B cell (primary cell): Measurements from ENCODE around the gene AGXT. TPM values are rescaled to one million over a fixed set of nuclear protein-coding genes. Genes with fewer than 3 reads are reported as not detected.

Experiments used
- ATAC-seq: fragments of 200-7000 bp; cut with Tn5 transposase; one replicate; pipeline ENCODE4 v1.10.0; 2021; ENCODE audit warnings: low read depth, mild to moderate bottlenecking, moderate number of reproducible peaks, moderate library complexity
- CTCF ChIA-PET: fragments of 350-600 bp; sonication (Branson Sonifier 250); formaldehyde crosslinking; loops from one replicate; lab custom pipeline; 2021; ENCODE audit warnings: antibody characterized with exemption, inconsistent platforms; lab: Charles Lee
- POLR2A ChIA-PET: fragments of 350-600 bp; sonication (Branson Sonifier 250); formaldehyde crosslinking; loops from one replicate; lab custom pipeline; 2021; ENCODE audit warnings: antibody characterized with exemption; lab: Charles Lee
- DNase-seq: peaks from one replicate; pipeline ENCODE4 v3.0.0; 2013
- H2AFZ ChIP-seq: 2 replicates; pipeline ENCODE4 v1.6.1; 2012; ENCODE audit warnings: mild to moderate bottlenecking, low read depth, low read length; ENCODE audit not compliant: insufficient read depth, poor library complexity, severe bottlenecking
- H3K27ac ChIP-seq, 2 donors: 1 replicate in 1 of 2; 2 replicates in 1 of 2; pipeline ENCODE4 v1.5.1; 2012 to 2013; ENCODE audit warnings: low read length in 2 of 2, mild to moderate bottlenecking in 2 of 2, moderate library complexity in 1 of 2
- H3K27me3 ChIP-seq, 4 experiments: fragments of 200-600 bp in 1 of 4; sonication (generic) in 1 of 4; replicated peaks in 1 of 4; 1 replicate in 2 of 4; 2 replicates in 2 of 4; pipeline versions ENCODE4 v1.6.1 to v1.7.0; 2013 to 2016; ENCODE audit warnings: low read length in 3 of 4, mild to moderate bottlenecking in 2 of 4, mixed read lengths in 1 of 4, moderate library complexity in 1 of 4; ENCODE audit not compliant: insufficient read depth in 4 of 4, control insufficient read depth in 3 of 4; ENCODE audit errors: control extremely low read depth in 1 of 4
- H3K36me3 ChIP-seq, 2 experiments: replicated peaks in 1 of 2; 1 replicate in 1 of 2; 2 replicates in 1 of 2; pipeline versions ENCODE4 v1.6.1 to v1.7.1; 2013; ENCODE audit warnings: low read length in 1 of 2; ENCODE audit not compliant: insufficient read depth in 2 of 2, control insufficient read depth in 1 of 2; ENCODE audit errors: control extremely low read depth in 1 of 2, extremely low read depth in 1 of 2
- H3K4me1 ChIP-seq, 2 donors: fragments of 200-600 bp in 1 of 2; sonication (generic) in 1 of 2; 1 replicate in 1 of 2; 2 replicates in 1 of 2; pipeline versions ENCODE4 v1.5.1 to v1.6.1; 2013 to 2017; ENCODE audit warnings: low read length in 2 of 2; ENCODE audit not compliant: control insufficient read depth in 2 of 2, insufficient read depth in 2 of 2
- H3K4me2 ChIP-seq: replicated peaks from 2 replicates; pipeline ENCODE3; 2012; ENCODE audit warnings: mild to moderate bottlenecking, low read depth, low read length; ENCODE audit not compliant: poor library complexity, severe bottlenecking
- H3K4me3 ChIP-seq, 5 experiments: fragments of 200-600 bp in 1 of 5; sonication (generic) in 1 of 5; 1 replicate in 3 of 5; 2 replicates in 2 of 5; pipeline versions ENCODE4 v1.5.1 to v1.7.0; 2011 to 2016; ENCODE audit warnings: low read length in 4 of 5, mild to moderate bottlenecking in 4 of 5, low read depth in 2 of 5, control low read depth in 1 of 5, moderate library complexity in 1 of 5; ENCODE audit not compliant: insufficient read depth in 1 of 5; ENCODE audit errors: control extremely low read depth in 1 of 5, extremely low read depth in 1 of 5
- H3K79me2 ChIP-seq: fragments of 200-600 bp; sonication (generic); one replicate; pipeline ENCODE4 v1.6.0; 2016; ENCODE audit warnings: low read length; ENCODE audit not compliant: control insufficient read depth, insufficient read depth
- H3K9ac ChIP-seq: fragments of 200-600 bp; sonication (generic); 2 replicates; pipeline ENCODE4 v1.6.1; 2017; ENCODE audit warnings: mild to moderate bottlenecking, low read length, moderate library complexity
- H3K9me3 ChIP-seq, 3 donors: one replicate each; pipeline versions ENCODE4 v1.6.1 to v1.7.1; 2013; ENCODE audit warnings: low read length in 2 of 3; ENCODE audit not compliant: control insufficient read depth in 2 of 3, insufficient read depth in 1 of 3; ENCODE audit errors: control extremely low read depth in 1 of 3
- H4K20me1 ChIP-seq: 2 replicates; pipeline ENCODE4 v1.6.0; 2012; ENCODE audit warnings: mild to moderate bottlenecking, low read length; ENCODE audit not compliant: insufficient read depth, control insufficient read depth, poor library complexity, severe bottlenecking
- H3K27ac Mint-ChIP-seq: one replicate; pipeline ENCODE4 v1.8.0; 2021; ENCODE audit warnings: mixed read lengths
- H3K27me3 Mint-ChIP-seq: one replicate; pipeline ENCODE4 v1.8.0; 2021; ENCODE audit warnings: mixed read lengths
- H3K4me1 Mint-ChIP-seq: one replicate; pipeline ENCODE4 v1.8.0; 2021; ENCODE audit warnings: mixed read lengths
- H3K4me3 Mint-ChIP-seq: one replicate; pipeline ENCODE4 v1.8.0; 2021; ENCODE audit warnings: mixed read lengths
- H3K9me3 Mint-ChIP-seq: one replicate; pipeline ENCODE4 v1.8.0; 2022; ENCODE audit warnings: mixed read lengths; ENCODE audit not compliant: insufficient read depth
- EZH2 ChIP-seq: IDR thresholded peaks from 2 replicates; pipeline ENCODE4 v1.6.1; 2012; ENCODE audit warnings: borderline replicate concordance, low read depth, mild to moderate bottlenecking, moderate library complexity, low read length; ENCODE audit not compliant: insufficient read depth, poor library complexity, severe bottlenecking
- WGBS: methylation state at CpG from one replicate; pipeline ENCODE4 v1.1.5; 2013; ENCODE audit warnings: missing lambda C conversion rate; ENCODE audit not compliant: insufficient coverage; 5-methylcytosine and 5-hydroxymethylcytosine counted together
- intact Hi-C: fragments of 100-400 bp; cut with micrococcal nuclease; formaldehyde crosslinking; loops from one replicate; pipeline ENCODE4 v1.10.0; 2022
- polyA plus RNA-seq: library from polyadenylated mRNA; depleted of rRNA; stranded (reverse); fragments of >200 nt; gene quantifications from 2 replicates; pipeline ENCODE4 v1.2.3, GENCODE V29; 2012
- total RNA-seq, 2 donors: library from RNA; stranded (reverse); fragments of 120-200 nt in 1 of 2; gene quantifications; 1 replicate in 1 of 2; 2 replicates in 1 of 2; pipeline versions ENCODE4 v1.2.3 to v1.2.4, GENCODE V29; 2013 to 2022
- TF ChIP-seq, protein P1 (sequence below): fragments of 200-600 bp; IDR thresholded peaks from one replicate; pipeline ENCODE4 v1.8.0; 2022; ENCODE audit warnings: antibody characterized with exemption, mild to moderate bottlenecking

Gene AGXT
- total and polyA plus RNA-seq, 2 donors (not counting 1 experiment from before 2014, with no cell fraction given): not detected

DNA sequence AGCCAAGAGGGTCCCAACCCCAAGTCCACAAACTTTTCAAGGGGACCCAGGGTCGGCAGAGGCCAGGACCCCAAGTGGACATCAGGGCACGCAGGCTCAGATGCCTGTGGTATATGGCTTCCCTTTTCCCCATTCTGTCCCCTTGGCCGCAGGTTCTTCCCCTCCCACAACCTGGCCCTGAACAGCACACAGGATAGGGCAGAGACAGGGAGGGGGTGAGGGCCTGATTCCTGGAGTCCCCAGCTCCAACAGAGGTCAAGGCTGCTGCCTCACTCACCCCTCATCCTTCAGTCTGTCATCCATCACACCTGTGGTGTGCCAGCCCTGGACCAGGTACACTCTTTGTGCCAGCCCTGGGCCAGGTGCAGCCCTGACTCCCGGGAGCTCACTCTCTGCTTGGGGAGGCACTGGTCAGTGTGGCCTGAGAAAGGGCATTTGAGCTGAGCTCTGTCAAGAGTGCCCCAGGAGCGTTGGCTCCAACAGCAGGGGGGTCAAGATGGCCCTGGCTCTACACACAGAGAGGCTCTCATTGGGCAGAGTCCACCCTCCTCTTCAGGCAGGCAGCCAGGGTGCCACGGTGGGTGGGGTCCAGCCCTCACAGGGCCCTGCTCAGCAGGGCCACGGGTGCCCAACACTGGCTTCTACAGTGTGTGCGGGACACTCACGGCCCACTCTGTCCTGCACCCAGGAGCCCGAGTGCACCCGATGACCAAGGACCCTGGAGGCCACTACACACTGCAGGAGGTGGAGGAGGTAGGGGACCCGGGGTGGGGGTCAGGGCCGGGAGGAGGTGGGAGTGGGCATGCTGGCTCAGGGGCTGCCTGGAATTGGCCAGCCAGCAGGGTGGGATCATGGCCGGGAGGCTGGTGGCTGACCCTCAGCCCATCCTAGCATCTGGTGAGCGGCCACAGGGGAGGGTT, 1.6 kb downstream of the AGXT start:
- 80% methylated on average over 10 of the region's 15 CpGs for WGBS
- CTCF ChIA-PET: no interaction called here

More for the DNA sequence above, 1.6 kb downstream of the AGXT start:
- Histone ChIP-seq H3K4me1 (no peaks in the 10 kb centered on the region), H2AFZ (no peak overlapping the region), H3K4me3 (no peak overlapping the region), H4K20me1 (no peaks in the 10 kb centered on the region), H3K4me2 (no peak overlapping the region), H3K36me3 (no peaks in the 10 kb centered on the region), H3K27ac (no peak overlapping the region), H3K9ac (no peak overlapping the region), H3K9me3 (no peaks in the 10 kb centered on the region), H3K79me2 (no peaks in the 10 kb centered on the region), H3K27me3 (no peaks in the 10 kb centered on the region)
- no peaks in the 10 kb centered on the region for H3K9me3 Mint-ChIP-seq
- H3K27ac Mint-ChIP-seq: no peak overlapping the region
- TF ChIP-seq EZH2: no peak
- TF ChIP-seq, protein P1, sequence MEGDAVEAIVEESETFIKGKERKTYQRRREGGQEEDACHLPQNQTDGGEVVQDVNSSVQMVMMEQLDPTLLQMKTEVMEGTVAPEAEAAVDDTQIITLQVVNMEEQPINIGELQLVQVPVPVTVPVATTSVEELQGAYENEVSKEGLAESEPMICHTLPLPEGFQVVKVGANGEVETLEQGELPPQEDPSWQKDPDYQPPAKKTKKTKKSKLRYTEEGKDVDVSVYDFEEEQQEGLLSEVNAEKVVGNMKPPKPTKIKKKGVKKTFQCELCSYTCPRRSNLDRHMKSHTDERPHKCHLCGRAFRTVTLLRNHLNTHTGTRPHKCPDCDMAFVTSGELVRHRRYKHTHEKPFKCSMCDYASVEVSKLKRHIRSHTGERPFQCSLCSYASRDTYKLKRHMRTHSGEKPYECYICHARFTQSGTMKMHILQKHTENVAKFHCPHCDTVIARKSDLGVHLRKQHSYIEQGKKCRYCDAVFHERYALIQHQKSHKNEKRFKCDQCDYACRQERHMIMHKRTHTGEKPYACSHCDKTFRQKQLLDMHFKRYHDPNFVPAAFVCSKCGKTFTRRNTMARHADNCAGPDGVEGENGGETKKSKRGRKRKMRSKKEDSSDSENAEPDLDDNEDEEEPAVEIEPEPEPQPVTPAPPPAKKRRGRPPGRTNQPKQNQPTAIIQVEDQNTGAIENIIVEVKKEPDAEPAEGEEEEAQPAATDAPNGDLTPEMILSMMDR: no peak
- intact Hi-C loops: no loop called here
- peaks cover 16% of the 10 kb centered on the region for H3K27me3 Mint-ChIP-seq
- DNase-seq (no peak), ATAC-seq (no peak)
- no peak overlapping the region for H3K4me3 Mint-ChIP-seq
- POLR2A ChIA-PET: no interaction called here
- H3K4me1 Mint-ChIP-seq: no peaks in the 10 kb centered on the region
